HG02943 (cell line): ENCODE measurements around the gene ELAVL2.
"Not testable (repeated sequence)": the region's sequence is repeated elsewhere in the genome, so short reads cannot be mapped to it uniquely, and the experiment has no call there.

Experiments used
- ATAC-seq: cut with Tn5 transposase; IDR thresholded peaks from one replicate; pipeline ENCODE4 v1.9.1; 2021; ENCODE audit warnings: mild to moderate bottlenecking, low read depth, moderate library complexity; ENCODE audit not compliant: unreplicated experiment

ELAVL2 gene

DNA sequence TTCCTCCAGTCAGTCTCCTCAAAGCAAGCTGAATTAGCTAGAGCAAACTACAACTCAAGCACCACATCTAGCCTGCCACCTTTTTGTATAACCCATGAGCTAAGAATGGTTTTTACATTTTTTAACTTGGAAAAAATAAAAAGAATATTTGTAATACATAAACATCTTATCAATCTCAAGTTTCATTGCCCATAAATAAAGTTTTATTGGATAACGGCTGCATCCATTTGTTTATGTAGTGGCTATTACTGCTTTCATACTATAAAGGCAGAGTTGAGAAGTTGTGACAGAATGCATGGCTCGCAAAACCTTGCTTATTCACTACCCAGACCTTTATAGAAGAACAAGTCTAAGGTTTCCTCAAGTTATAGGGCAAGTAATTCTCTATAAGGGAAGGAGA, 95.7 kb downstream of the ELAVL2 start:
- no peak for ATAC-seq

DNA sequence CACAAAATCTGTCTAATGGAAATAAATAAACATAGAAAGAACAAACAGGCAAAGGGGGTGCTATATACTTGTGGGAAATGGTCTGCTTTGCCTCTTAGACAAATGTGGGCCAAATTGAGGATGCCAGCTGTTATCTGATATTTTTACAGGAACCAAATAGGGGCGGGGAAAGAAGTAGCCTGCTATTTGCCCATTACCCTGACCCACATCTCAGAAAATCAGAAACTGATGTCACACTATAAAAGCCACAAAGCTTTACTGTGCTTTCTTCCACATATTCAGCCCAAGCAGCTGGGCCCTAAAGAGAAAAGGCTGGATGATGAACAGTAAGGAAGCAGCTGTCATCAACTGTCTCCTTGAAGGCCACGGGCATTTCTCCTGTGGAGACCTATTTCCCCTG, 97.3 kb downstream of the ELAVL2 start:
- ATAC-seq = no peak

DNA sequence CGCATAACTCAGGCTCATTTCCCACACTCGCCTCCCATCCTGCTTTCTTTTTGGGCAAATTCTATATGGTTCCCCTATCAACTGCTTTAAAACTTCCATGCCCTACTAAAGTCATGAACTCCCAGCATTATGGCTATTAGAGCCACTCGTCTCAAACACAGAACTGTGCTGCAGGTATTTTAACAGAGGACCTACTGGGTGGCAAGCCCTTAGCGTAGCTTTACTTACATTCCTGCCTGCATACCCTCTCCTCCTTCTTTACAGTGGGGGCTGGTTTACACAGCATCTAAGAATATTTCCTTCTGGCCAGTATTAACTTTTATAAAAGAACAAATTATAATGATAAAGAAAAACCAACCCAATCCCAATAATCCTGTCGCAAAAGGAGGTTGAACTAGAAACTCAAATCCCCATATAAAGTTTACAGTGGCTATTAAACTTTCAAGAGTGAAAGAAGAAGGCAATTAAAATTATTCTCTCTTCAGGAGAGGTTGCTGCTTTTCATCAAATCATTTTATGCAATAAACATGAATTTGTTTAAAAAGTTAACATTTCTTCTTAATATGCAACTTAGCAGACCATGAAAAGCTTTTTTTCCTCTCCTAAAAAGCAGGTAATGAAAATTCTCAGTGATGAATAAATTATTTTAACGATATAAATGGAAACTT, 100.6 kb downstream of the ELAVL2 start:
- ATAC-seq = no peak

DNA sequence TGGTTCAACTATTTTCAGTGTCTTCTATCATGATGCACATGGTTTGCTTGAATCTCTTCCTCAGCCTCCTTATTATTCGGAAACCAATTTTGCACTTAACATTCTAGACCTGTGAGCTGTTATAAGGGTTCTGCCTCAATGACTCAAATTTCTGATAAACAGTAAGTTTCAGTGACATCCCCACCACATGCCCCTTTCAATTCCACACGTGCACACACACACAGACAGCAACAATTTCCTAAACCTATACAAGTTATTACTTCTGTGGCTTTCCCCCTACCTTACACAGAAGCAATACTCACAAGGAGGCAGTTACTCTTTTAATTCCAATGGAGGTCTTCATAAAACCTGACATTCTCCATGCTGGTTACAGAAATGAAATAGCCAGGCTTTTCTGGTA, 102.4 kb downstream of the ELAVL2 start:
- ATAC-seq = no peak

DNA sequence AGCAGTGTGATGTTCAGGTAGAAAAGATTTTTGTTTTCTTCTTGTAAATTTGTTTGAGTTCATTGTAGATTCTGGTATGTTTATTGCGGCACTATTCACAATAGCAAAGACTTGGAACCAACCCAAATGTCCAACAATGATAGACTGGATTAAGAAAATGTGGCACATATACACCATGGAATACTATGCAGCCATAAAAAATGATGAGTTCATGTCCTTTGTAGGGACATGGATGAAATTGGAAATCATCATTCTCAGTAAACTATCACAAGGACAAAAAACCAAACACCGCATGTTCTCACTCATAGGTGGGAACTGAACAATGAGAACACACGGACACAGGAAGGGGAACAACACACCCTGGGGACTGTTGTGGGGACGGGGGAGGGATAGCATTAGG, 103.0 kb downstream of the ELAVL2 start:
- not testable (repeated sequence) for ATAC-seq

DNA sequence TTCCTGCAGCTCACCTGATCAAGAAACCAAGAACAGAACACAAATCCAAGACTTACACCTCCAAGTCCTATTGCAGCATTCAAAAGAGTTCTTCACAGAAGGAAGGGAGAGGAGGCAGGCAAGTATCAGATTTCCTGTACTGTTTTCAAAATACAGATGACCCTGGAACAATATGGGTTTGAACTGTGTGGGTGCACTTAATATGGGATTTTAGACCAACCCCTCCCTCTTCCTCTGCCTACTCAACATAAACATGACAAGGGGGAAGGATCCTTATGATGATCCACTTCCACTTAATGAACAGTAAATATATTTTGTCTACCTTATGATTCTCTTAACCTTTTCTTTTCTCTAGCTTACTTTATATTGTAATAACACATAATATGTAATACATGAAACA, 104.6 kb downstream of the ELAVL2 start:
- no peak for ATAC-seq

DNA sequence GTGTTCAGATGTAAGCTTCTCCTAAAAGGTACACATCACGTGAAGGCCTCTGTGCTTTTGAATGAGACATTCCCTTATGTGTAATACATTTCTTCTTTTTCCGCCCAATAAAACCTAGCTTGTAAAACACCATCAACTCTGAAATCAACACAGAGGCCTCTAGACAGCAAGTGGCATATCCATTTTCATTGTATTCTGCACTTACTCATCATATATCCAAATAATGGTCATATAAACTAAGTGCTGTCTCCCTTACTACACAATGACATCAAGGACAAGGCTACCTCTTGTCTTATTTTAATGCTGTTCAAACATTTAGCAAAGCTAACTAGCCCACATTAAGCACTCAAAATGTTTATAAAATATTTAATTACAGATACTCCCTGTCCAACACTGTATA, 108.5 kb downstream of the ELAVL2 start:
- no peak for ATAC-seq

DNA sequence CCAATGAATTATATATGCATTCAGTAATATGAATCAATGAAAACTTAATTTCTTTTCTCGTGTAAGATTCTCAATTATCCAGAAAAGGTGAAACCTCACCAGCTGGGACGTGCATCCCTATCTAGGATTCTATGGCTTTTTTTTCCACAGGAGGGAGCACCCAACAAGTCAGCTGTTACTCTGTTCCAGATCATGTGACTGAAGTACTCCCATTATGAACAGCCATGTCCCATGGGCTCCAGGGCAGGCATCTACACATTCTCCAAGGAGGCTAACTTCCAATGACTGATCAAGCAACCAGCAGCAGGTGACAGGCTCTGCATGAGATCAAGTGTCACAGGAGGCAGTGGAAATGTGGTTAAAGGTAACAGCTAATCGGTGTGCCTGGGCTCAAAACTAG, 118.8 kb downstream of the ELAVL2 start:
- ATAC-seq = no peak

DNA sequence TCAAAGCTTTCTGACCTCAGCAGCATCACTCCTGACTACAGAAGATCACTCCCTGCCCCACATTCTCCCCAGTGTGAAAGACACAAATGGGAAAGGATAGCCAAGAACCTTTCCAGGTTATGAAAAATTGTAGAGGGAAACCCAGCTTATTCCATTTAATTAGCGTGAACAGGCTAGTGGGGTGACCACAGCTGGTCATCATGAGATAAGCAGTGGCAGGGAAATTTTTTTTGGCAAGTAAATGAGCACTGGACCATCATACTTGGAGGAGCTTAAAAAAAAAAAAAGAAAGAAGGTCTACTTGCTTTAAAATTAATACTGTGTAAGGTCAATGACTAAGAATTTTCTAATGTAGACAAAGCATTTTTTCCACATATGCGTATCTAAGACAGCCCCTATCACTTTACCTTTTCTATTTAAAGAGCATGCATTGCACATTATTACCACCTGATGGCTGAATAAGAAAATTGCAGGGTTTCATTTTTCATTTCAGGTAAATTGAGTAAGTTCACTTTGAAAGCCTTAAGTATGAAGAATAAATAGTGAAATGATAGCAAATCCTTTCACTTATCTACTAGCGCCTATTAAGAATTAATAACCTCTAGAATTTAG, 123.6 kb downstream of the ELAVL2 start:
- ATAC-seq = no peak

DNA sequence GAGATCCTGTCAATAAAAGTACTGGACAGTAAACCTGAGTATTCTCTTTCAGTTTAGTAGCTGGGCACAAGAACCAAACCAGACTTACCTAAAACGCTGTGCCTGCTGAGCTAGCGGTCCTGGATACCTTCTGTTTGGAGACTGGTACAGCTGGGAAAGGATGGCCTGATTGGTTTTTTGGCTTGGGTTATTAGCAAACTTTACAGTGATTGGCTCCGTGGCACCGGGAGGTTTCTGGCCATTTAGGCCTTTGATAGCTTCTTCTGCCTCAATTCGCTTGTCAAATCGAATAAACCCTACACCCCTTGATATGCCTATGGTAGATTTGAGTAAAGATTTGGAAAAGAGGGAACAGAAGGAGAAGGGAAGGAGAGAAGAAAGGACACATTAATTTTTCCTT, 124.7 kb downstream of the ELAVL2 start:
- no peak for ATAC-seq

DNA sequence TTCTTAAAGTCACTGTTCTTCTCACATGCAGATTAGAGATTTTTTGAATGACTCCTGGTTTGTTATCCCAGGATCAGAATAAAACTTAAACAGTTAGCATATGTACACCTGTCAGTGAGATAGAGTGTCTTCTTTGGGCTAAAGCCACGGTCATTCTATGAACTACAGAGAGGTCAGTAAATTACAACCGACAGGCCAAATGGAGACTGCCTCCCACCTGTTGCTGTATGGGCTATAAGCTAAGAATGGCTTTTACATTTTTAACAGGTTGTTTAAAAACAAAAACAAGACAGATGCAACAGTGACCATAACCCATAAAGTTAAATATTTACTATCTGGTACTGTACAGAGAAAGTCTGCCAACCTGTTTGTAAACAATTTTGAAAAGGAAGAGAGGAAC, 125.7 kb downstream of the ELAVL2 start:
- no peak for ATAC-seq

DNA sequence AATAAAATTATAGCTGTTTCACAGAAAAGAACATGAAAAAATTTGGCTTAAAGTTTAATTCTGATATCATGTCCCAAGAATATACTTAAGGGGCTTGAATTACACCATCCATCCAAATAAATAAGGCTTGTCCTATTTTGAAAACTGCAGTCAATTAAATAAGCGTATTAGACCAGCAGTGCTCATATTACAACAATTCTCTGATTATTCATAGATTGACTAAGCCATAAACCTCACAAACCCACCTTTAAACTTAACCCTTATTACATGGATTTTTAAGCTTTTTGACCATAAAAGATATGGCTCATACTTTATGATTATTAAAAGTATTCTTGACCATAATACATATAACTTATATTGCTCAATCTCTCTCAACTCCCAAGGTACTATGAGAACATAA, 127.9 kb downstream of the ELAVL2 start:
- no peak for ATAC-seq

DNA sequence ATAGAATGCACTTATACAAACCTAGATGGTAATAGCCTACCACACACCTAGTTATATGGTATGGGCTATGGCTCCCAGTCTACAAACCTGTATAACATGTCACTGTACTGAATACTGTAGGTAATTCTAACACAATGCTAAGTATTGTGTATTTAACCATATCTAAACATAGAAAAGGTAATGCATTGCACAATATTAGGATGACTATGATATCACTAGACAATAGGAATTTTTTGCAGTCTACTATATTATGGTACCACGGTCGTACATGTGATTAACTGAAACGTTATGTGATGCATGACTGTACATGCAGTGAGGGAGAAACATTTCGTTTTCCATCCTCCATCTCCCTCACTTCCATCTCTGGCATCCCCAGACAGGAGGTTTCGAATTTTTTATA, 130.5 kb downstream of the ELAVL2 start:
- ATAC-seq = no peak

DNA sequence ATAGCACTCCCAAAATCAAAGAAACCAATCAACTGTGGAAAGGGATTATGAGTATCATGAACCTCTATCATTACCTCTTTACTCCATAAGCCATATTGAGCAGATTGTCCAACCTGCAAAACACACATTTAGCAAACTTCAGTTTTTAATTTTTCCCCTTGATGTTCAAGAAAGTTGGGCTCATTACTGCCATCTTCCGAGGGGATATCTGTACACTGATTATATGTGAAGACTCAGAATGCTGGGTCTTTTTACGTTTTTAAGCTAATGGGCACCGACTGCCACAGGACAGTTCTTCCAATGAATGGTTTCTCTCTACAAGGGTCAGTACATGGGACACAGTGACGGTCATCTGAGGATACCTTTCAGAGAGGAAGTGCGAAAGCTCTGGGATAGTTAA, 132.7 kb downstream of the ELAVL2 start:
- ATAC-seq = no peak

DNA sequence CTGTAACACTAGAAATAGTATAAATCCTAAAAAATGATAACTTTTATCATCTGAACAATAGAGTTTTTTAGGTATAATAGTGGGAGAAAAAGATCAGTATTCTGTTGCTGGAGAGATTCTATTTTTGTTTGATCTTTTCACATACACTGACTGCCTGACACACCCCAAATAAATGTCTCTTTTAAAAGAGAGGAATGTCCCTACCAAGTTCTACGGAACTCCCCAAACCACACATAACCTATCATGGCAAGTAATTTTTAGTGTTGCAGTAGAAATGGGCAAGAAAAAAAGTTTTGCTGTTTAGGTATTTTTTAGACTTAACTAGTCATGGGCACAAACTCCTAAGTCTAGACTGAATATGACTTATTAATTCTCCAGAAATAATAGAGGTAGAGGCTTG, 139.1 kb downstream of the ELAVL2 start:
- no peak for ATAC-seq

DNA sequence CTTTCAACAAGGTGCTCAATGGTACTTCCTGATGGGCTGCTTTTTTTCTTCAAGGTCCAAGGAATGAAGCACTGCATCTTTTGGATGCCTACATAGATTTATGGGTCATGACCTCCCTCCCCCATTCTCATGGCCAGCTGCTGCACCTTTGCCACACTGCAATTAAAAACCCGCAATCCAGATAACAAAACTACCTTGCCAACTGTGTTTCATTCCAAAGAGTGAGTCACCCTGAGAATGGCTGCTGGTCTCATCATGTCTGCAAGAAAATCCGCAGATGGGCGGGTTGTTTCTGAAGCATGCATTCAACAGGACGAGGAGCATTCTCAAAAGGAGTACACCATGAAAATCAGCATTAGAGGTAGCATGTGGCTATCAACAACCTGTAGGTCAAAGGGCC, 139.8 kb downstream of the ELAVL2 start:
- ATAC-seq = no peak

DNA sequence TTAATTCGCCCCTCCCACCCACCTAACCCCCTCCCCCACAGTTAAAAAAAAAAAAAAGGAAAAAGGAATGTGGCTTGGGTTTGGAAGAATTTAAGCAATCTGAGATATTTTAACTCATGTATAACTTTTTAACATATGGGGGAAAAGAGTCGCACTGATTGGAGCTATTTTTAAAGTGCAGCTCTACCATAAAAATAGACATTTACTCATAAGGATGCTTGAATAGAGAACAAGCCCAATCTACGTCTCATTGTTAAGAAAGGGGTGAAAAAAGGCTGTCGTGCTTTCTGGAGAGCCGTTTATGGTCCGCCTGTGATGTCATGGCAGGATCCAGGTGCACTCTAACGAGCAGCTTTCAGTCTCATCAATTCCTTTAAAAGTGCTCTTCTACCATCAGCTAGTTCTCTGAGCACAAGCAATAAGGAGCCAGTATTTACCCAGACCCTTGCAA, 142.4 kb downstream of the ELAVL2 start:
- no peak for ATAC-seq

DNA sequence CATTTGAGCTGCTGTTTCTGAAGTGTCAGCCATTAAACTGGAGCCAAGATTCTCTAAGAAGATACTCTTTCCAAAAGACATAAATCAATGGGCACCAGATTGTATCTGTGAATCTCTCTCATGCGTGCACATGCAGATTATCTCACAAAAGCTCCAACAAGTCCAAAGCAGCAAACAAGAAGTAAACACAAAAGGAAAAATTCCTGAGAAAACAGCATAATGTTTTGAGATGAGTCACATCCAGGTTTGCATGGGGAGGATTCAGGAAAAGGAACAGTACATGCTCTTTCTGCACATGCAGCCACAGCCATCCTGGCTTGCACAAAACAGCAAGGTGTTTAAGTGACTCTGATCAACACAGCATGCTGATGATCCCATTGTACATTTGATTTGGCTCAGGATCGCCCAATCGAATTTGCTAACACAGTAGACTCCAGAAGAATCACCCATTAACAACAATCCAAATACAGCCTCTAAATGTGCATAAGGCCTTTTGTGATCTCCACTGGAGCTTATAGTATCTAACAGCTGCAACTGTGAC, 143.1 kb downstream of the ELAVL2 start:
- ATAC-seq = no peak

DNA sequence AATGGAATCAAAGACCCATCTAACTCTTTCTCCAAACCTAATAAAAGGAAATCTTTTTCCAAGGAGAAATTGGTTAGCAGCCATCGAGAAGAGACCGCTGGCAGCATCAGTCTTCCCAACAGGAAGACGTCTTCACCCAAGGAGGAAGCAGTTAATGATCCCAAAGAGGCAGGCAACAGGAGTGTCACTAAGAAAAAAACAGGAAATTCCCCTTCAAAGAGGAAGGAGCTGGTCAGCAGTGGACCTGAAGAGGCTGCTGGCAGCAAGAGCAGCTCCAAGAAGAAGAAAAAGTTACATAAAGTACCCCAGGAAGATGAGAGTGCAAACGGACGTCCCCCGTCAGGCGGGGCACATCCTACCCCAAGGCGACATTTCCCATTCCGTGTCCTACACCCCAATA, 143.7 kb downstream of the ELAVL2 start:
- no peak for ATAC-seq

DNA sequence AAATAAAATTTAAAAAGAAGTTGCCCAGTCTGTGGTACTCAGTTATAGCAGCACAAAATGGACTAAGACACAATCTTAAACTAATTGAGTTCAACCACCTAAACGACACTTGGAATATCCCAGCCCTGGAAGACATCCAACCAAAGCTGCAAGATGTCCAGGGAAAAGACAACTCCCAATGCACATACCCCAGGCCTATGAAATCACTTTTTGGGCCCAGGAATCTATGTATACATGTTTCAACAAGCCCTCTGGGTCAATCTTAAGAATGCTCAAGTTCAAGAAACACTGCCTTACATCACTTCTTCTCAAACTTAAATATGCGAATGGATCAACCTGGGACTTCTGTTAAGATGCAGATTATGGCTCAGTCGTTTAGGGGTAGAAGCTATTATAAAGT, 148.6 kb downstream of the ELAVL2 start:
- no peak for ATAC-seq

DNA sequence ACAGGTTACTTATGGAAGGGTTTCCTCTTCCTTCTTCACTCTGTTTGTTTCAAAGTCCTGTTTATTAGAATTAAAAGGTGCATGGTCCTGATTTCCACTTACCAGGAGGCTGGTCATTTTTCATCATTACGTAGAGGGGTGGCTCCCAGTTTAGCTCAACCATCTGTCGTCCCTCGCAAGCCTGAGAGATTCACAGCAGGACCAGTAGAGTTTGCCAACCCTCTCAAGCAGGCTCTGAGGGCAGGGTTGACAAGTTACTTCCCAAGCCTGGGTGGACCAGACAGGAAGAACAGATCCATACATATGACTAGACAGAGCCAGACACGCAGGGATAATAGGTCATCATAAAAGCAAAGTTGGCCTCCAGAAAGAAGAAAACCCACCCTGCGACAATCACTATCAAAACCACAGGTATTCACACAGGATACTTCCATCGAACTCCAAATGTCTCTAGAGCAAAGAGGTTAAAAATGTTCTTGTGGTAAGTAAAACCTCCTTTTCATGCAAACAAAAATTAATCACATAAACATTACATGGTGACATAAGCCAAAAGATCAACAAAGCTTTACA, 151.9 kb downstream of the ELAVL2 start:
- ATAC-seq = no peak

DNA sequence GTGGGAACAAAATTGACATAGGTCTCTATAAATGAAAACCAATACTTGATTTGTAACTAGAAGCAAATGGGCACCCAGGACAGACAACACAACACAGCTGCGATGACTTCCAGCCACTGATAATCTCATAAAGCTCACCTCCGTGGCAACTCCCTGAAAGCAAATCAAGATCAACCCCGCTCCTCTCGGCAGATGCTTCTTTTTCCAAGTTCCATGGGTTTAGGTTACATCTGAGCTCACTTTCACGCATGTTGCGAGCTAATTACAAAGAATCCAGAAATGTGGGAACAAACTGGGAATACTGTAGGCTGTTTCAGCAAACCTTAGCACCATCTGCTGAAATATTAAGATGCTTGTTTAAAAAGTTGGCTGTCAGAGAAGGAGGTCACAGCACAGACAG, 153.9 kb downstream of the ELAVL2 start:
- no peak for ATAC-seq
